K562 (cell line): ENCODE measurements around the gene MEIOB. TPM values are rescaled to one million over a fixed set of nuclear protein-coding genes. Genes with fewer than 3 reads are reported as not detected.

Experiments
- ATAC-seq: fragments of 200-7000 bp; cut with Tn5 transposase; 3 replicates; pipeline ENCODE4 v1.9.1; 2020; ENCODE audit warnings: moderate library complexity
- BruUV-seq: library from RNA; stranded (reverse); fragments of 400-500 nt; replicated peaks from 2 replicates; lab custom pipeline; 2021; lab: Mats Ljungman, UMichigan
- CTCF ChIA-PET: fragments of 300-600 bp; formaldehyde crosslinking; extraction: SDS; loops from one replicate; lab custom pipeline; 2021; ENCODE audit warnings: low intra/inter-chr PET ratio; lab: Yijun Ruan, JAX
- POLR2A ChIA-PET: fragments of 300-600, 350-650 bp; sonication (Branson Sonifier 250); formaldehyde crosslinking; extraction: SDS; loops from one replicate; lab custom pipeline; 2021; ENCODE audit warnings: antibody characterized with exemption, inconsistent platforms; lab: Yijun Ruan, JAX
- DNase-seq, 4 experiments: peaks; one replicate each; pipeline versions ENCODE4 v3.0.0 to v3.0.0-alpha.2; 2011 to 2018; ENCODE audit warnings: low spot score in 3 of 4, mixed read lengths in 3 of 4; ENCODE audit errors: extremely low read depth in 1 of 4
- FAIRE-seq: peaks from 2 replicates; lab custom pipeline; 2011; peaks lifted over from hg19 to GRCh38; lab: Jason Lieb, UNC
- H2AFZ ChIP-seq: 2 replicates; pipeline ENCODE4 v1.6.0; 2011; ENCODE audit warnings: low read depth, low read length, control low read depth, inconsistent platforms
- H3K27ac ChIP-seq: fragments of 200-600 bp; 3 replicates; pipeline ENCODE4 v1.8.0; 2011; ENCODE audit warnings: low read depth, mild to moderate bottlenecking, control low read depth, inconsistent platforms, low read length, moderate library complexity, mixed read lengths; ENCODE audit errors: extremely low read depth
- H3K27me3 ChIP-seq, 2 experiments: fragments of 300-600 bp in 1 of 2; 2 replicates in 1 of 2; 3 replicates in 1 of 2; pipeline versions ENCODE4 v1.6.0 to v1.8.0; 2011; ENCODE audit warnings: inconsistent platforms in 2 of 2, low read length in 2 of 2, mild to moderate bottlenecking in 1 of 2, mixed read lengths in 1 of 2, moderate library complexity in 1 of 2; ENCODE audit not compliant: control insufficient read depth in 2 of 2, insufficient read depth in 2 of 2
- H3K36me3 ChIP-seq: fragments of 300-600 bp; 3 replicates; pipeline ENCODE4 v1.8.0; 2011; ENCODE audit warnings: mild to moderate bottlenecking, low read length, inconsistent platforms; ENCODE audit not compliant: control insufficient read depth, insufficient read depth
- H3K4me1 ChIP-seq, 2 experiments: fragments of 200-600 bp in 1 of 2; replicated peaks in 1 of 2; 2 replicates in 1 of 2; 3 replicates in 1 of 2; pipeline versions ENCODE4 v1.5.1 to v1.8.0; 2011; ENCODE audit warnings: inconsistent platforms in 2 of 2, low read length in 2 of 2, mild to moderate bottlenecking in 1 of 2, mixed read lengths in 1 of 2, moderate library complexity in 1 of 2; ENCODE audit not compliant: control insufficient read depth in 2 of 2, insufficient read depth in 2 of 2
- H3K4me2 ChIP-seq: 2 replicates; pipeline ENCODE4 v1.6.1; 2011; ENCODE audit warnings: low read length, control low read depth, inconsistent platforms, mixed read lengths; ENCODE audit not compliant: insufficient read depth
- H3K4me3 ChIP-seq: fragments of 200-600 bp; sonication (generic), shearing (Covaris generic); 2 replicates; pipeline ENCODE4 v1.5.1; 2016; ENCODE audit warnings: control low read depth, inconsistent platforms
- H3K79me2 ChIP-seq: fragments of 200-600 bp; 3 replicates; pipeline ENCODE4 v1.8.0; 2011; ENCODE audit warnings: low read length, inconsistent platforms; ENCODE audit not compliant: control insufficient read depth, insufficient read depth
- H3K9ac ChIP-seq, 2 experiments: 2 replicates each; pipeline versions ENCODE4 v1.6.0 to v1.6.1; 2011; ENCODE audit warnings: low read depth in 2 of 2, low read length in 2 of 2, control low read depth in 1 of 2, inconsistent platforms in 1 of 2, mild to moderate bottlenecking in 1 of 2, mixed read lengths in 1 of 2; ENCODE audit not compliant: insufficient read depth in 1 of 2
- H3K9me1 ChIP-seq: one replicate; pipeline ENCODE4 v1.6.0; 2011; ENCODE audit warnings: inconsistent platforms, mild to moderate bottlenecking, low read length, moderate library complexity; ENCODE audit not compliant: control insufficient read depth, insufficient read depth
- H3K9me3 ChIP-seq: replicated peaks from 2 replicates; pipeline ENCODE4 v1.5.1; 2011; ENCODE audit warnings: low read depth, low read length, inconsistent platforms; ENCODE audit not compliant: control insufficient read depth, insufficient read depth
- H4K20me1 ChIP-seq: replicated peaks from 2 replicates; pipeline ENCODE4 v1.6.1; 2011; ENCODE audit warnings: low read length, inconsistent platforms, mixed read lengths; ENCODE audit not compliant: control insufficient read depth, insufficient read depth
- CBFB ChIP-seq: sonication (generic); formaldehyde crosslinking; IDR thresholded peaks from 2 replicates; pipeline ENCODE4 v1.4.0; 2020; ENCODE audit warnings: mild to moderate bottlenecking, missing genetic modification reagents
- CBX1 ChIP-seq: sonication (generic); IDR thresholded peaks from 2 replicates; pipeline ENCODE4 v1.6.1; 2016; ENCODE audit warnings: antibody characterized with exemption, low read depth, mild to moderate bottlenecking
- EHMT2 ChIP-seq: fragments of 450-650 bp; IDR thresholded peaks from 2 replicates; pipeline ENCODE4 v1.6.1; 2018; ENCODE audit warnings: antibody characterized with exemption
- FUS ChIP-seq: fragments of 200-400 bp; formaldehyde crosslinking; optimal IDR thresholded peaks from 2 replicates; pipeline ENCODE3; 2017; ENCODE audit warnings: low read depth, low read length
- MTF1 ChIP-seq: fragments of 250-450 bp; sonication (Bioruptor Pico); IDR thresholded peaks from 2 replicates; pipeline ENCODE4 v1.9.0; 2021; ENCODE audit warnings: moderate library complexity, mild to moderate bottlenecking, inconsistent platforms, borderline replicate concordance
- PCBP1 ChIP-seq: fragments of 200-400 bp; formaldehyde crosslinking; IDR thresholded peaks from 2 replicates; pipeline ENCODE4 v1.6.1; 2018; ENCODE audit warnings: mild to moderate bottlenecking, low read depth, low read length; ENCODE audit not compliant: poor library complexity, severe bottlenecking
- PTRF ChIP-seq: fragments of 450-650 bp; IDR thresholded peaks from 2 replicates; pipeline ENCODE4 v1.6.1; 2016; ENCODE audit warnings: mild to moderate bottlenecking, missing genetic modification characterization, missing compliant biosample characterization
- ZNF780A ChIP-seq: fragments of 250-450 bp; sonication (Bioruptor Pico); IDR thresholded peaks from 2 replicates; pipeline ENCODE4 v1.5.0; 2021; ENCODE audit warnings: mild to moderate bottlenecking
- ZNF79 ChIP-seq: fragments of 250-450 bp; sonication (Bioruptor Pico); IDR thresholded peaks from 2 replicates; pipeline ENCODE4 v1.4.0; 2020; ENCODE audit warnings: low read depth, mild to moderate bottlenecking, moderate library complexity
- WGBS: fragments of 100-300 bp; shearing (Covaris generic); methylation state at CpG from one replicate; pipeline ENCODE4 v1.1.6; 2016; ENCODE audit warnings: low coverage, mixed read lengths; ENCODE audit not compliant: insufficient coverage; ENCODE audit errors: missing lambda C conversion rate; 5-methylcytosine and 5-hydroxymethylcytosine counted together
- in situ Hi-C: fragments of 300-500 bp; cut with MboI; formaldehyde crosslinking; loops from 4 replicates; pipeline ENCODE4 v1.15.0; 2018; ENCODE audit warnings: inconsistent platforms, mixed read lengths
- intact Hi-C: fragments of 100-400 bp; cut with micrococcal nuclease; formaldehyde crosslinking; loops from 2 replicates; pipeline ENCODE4 v1.14.2; 2022
- polyA plus RNA-seq, 8 experiments: library from polyadenylated mRNA; depleted of rRNA in 4 of 8; stranded (reverse) in 5 of 8; unstranded in 3 of 8; fragments of >200 nt; fragmentation: Nextera tagmentation in 2 of 8; fragmentation: Illumina TruSeq in 1 of 8; extraction: Ambion mirVana in 2 of 8; extraction: Trizol in 1 of 8; gene quantifications; 2 replicates each; pipeline versions ENCODE4 v1.2.1 to v1.2.3, GENCODE V29; 2011 to 2014; ENCODE audit warnings: inconsistent platforms in 1 of 8, missing spikeins in 1 of 8
- total RNA-seq, 7 experiments: library from RNA; depleted of rRNA in 6 of 7; stranded (reverse); fragments of >200 nt in 6 of 7; fragmentation: Illumina TruSeq in 2 of 7; extraction: Trizol in 2 of 7; gene quantifications; 2 replicates each; pipeline versions ENCODE4 v1.2.1 to v1.2.3, GENCODE V29; 2011 to 2021; ENCODE audit warnings: low replicate concordance in 1 of 7
- TF ChIP-seq, protein P1 (sequence below): fragments of 250-450 bp; sonication (Bioruptor Pico); IDR thresholded peaks from 2 replicates; pipeline ENCODE4 v1.4.0; 2020; ENCODE audit warnings: mild to moderate bottlenecking, moderate library complexity, borderline replicate concordance

MEIOB gene
- total and polyA plus RNA-seq, 9 of the 15 experiments (the other 6 are each of a cell fraction or from before 2014, with no cell fraction given): 25.4 to 203 (median 97.6) TPM

DNA sequence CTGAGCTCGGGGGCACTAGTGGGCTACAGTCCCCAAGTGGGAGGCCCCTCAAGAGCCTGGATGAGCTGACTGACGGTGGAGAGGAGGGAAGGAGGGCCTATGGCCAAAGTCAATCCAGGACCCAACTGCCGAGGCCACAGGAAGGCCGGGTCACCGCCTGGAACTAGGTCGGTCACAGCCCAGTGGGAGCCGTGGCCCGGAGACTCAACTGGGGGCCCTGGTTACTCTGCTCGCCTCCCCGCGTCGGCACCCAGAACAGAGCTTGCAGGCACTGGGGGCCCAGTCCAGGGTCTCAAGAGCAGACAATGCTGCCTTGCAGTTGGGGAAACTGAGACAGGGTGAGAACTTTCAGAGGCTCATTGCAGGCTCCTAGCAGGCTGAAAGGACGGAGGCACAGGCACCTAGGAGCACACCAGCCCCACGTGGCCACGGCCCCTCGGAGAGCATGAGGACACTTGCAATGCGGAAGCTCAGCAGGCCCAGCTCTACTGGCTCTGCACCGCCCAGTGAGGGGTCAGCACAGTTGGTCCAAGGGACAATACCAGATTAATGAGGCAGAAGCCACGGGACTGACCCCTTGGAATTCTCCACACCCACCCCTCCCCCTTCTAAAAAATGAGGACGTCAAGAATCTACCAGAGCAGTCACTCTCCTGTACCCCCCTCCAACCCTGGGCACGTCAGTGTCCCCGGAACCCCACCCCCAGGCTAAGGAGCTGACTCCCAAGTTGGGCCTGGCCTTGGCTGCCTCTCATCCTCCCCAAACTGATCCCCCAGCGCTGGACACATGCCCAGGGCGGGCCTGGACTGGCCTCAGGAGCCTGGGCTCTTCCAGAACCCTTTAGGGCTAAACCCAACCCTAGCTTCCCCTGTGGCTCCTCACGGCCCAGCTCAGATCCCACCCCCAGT lies 44.0 kb upstream of the MEIOB start:
- Histone ChIP-seq H3K9me1 (no peaks in the 10 kb centered on the region), H3K9ac (no peak overlapping the region), H3K4me3 (no peak overlapping the region), H4K20me1 (0 out of 2 replicates have a peak, but pooled peaks cover 11% of the 10 kb centered on the region), H3K4me2 (no peak overlapping the region), H3K27me3 (peaks cover 22 to 49% of the 10 kb centered on the region in 2 experiments; a peak in 4 of 5 replicates), H3K79me2 (no peaks in the 10 kb centered on the region), H3K9me3 (no peaks in the 10 kb centered on the region), H2AFZ (no peak overlapping the region), H3K27ac (no peak overlapping the region), H3K36me3 (no peaks in the 10 kb centered on the region), H3K4me1 (peaks cover 3 to 75% of the 10 kb centered on the region in 2 experiments; a peak in 4 of 5 replicates)
- FAIRE-seq (no peak), DNase-seq (no peak), ATAC-seq (no peak)
- no peak for TF ChIP-seq CBX1
- no peak for TF ChIP-seq CBFB (CRISPR knock-in tag)
- TF ChIP-seq MTF1 (CRISPR knock-in tag): no peak
- no peak for TF ChIP-seq ZNF780A (CRISPR knock-in tag)
- TF ChIP-seq EHMT2: no peak
- TF ChIP-seq PCBP1: no peak
- no peak for TF ChIP-seq FUS
- TF ChIP-seq PTRF (tag): no peak
- TF ChIP-seq, protein P1, sequence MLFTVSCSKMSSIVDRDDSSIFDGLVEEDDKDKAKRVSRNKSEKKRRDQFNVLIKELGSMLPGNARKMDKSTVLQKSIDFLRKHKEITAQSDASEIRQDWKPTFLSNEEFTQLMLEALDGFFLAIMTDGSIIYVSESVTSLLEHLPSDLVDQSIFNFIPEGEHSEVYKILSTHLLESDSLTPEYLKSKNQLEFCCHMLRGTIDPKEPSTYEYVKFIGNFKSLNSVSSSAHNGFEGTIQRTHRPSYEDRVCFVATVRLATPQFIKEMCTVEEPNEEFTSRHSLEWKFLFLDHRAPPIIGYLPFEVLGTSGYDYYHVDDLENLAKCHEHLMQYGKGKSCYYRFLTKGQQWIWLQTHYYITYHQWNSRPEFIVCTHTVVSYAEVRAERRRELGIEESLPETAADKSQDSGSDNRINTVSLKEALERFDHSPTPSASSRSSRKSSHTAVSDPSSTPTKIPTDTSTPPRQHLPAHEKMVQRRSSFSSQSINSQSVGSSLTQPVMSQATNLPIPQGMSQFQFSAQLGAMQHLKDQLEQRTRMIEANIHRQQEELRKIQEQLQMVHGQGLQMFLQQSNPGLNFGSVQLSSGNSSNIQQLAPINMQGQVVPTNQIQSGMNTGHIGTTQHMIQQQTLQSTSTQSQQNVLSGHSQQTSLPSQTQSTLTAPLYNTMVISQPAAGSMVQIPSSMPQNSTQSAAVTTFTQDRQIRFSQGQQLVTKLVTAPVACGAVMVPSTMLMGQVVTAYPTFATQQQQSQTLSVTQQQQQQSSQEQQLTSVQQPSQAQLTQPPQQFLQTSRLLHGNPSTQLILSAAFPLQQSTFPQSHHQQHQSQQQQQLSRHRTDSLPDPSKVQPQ: no peak
- TF ChIP-seq ZNF79 (CRISPR knock-in tag): no peak
- CTCF ChIA-PET: no interaction called here
- in situ Hi-C loops (no loop called here), intact Hi-C loops (no loop called here)
- WGBS: 25% methylated on average over 21 of the region's 25 CpGs
- BruUV-seq: no TSS peak
- POLR2A ChIA-PET: interaction anchor here (0.5 to 1.4 kb wide), 5 partner anchors 30 to 344 kb away, joined by 3 to 4 read pairs (median 3); partner anchors contain the start of genes MEIOB and RPS2
